ENCODE data around the gene SRD5A3.

The SRD5A3 gene

DNA sequence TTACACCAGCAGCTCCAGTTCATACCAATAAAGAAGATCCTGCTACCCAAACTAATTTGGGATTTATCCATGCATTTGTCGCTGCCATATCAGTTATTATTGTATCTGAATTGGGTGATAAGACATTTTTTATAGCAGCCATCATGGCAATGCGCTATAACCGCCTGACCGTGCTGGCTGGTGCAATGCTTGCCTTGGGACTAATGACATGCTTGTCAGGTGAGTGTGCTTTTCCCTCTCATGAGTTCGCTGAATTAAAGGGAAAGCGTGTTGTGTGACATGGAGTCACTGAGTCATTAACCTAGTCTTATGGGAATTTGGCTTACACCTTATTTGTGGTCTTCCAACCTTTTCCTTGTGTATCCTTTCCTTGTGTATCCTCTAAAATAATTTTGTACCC, 65.6 kb downstream of the SRD5A3 start:
- H3K4me3 ChIP-seq (ENCODE audit: low read depth, low read length) = no peak overlapping the region
- DNase-seq (ENCODE audit: low read depth) = no peak
- TF ChIP-seq, protein P1, sequence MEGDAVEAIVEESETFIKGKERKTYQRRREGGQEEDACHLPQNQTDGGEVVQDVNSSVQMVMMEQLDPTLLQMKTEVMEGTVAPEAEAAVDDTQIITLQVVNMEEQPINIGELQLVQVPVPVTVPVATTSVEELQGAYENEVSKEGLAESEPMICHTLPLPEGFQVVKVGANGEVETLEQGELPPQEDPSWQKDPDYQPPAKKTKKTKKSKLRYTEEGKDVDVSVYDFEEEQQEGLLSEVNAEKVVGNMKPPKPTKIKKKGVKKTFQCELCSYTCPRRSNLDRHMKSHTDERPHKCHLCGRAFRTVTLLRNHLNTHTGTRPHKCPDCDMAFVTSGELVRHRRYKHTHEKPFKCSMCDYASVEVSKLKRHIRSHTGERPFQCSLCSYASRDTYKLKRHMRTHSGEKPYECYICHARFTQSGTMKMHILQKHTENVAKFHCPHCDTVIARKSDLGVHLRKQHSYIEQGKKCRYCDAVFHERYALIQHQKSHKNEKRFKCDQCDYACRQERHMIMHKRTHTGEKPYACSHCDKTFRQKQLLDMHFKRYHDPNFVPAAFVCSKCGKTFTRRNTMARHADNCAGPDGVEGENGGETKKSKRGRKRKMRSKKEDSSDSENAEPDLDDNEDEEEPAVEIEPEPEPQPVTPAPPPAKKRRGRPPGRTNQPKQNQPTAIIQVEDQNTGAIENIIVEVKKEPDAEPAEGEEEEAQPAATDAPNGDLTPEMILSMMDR (IDR thresholded peaks at IDR 0.05; ENCODE audit: insufficient read depth, low read depth, low read length, missing control alignments) = no peak

GRCh38 chr4:55416176-55416575, 70.1 kb downstream of the SRD5A3 start:
- no peak for DNase-seq (ENCODE audit: low read depth)
- no peak overlapping the region for H3K4me3 ChIP-seq (ENCODE audit: low read depth, low read length)
- TF ChIP-seq, protein P1 (IDR thresholded peaks at IDR 0.05; ENCODE audit: insufficient read depth, low read depth, low read length, missing control alignments) = no peak

Measured in GM12865 (cell line).